Neuronal stem cell (in vitro differentiated cells): ENCODE measurements around the gene CAMK1.
A peak's percentile ranks its signal among the peaks of the same experiment; 100 is the strongest.

Experiments
- DNase-seq: peaks from one replicate; pipeline ENCODE4 v3.0.0-alpha.2; 2013; ENCODE audit warnings: low spot score
- H2AFZ ChIP-seq: one replicate; pipeline ENCODE4 v1.6.1; 2013; ENCODE audit warnings: mild to moderate bottlenecking, low read length, inconsistent platforms
- H2AK5ac ChIP-seq: 2 replicates; pipeline ENCODE4 v1.6.1; 2013; ENCODE audit warnings: low read depth, mild to moderate bottlenecking, inconsistent platforms, low read length, moderate library complexity, mixed read lengths
- H2BK120ac ChIP-seq: 2 replicates; pipeline ENCODE4 v1.6.1; 2013; ENCODE audit warnings: low read depth, mild to moderate bottlenecking, inconsistent platforms, low read length, moderate library complexity, mixed read lengths
- H2BK12ac ChIP-seq: one replicate; pipeline ENCODE4 v1.6.1; 2013; ENCODE audit warnings: low read length, inconsistent platforms
- H2BK15ac ChIP-seq: 2 replicates; pipeline ENCODE4 v1.6.1; 2013; ENCODE audit warnings: mild to moderate bottlenecking, low read length, inconsistent platforms, mixed read lengths
- H2BK5ac ChIP-seq: one replicate; pipeline ENCODE4 v1.6.1; 2013; ENCODE audit warnings: inconsistent platforms, mild to moderate bottlenecking, low read length, moderate library complexity
- H3K14ac ChIP-seq: one replicate; pipeline ENCODE4 v1.6.1; 2013; ENCODE audit warnings: low read length, inconsistent platforms
- H3K18ac ChIP-seq: 2 replicates; pipeline ENCODE4 v1.6.1; 2013; ENCODE audit warnings: low read length, inconsistent platforms
- H3K23ac ChIP-seq: 2 replicates; pipeline ENCODE4 v1.6.1; 2013; ENCODE audit warnings: low read depth, mild to moderate bottlenecking, mixed read lengths, low read length, inconsistent platforms; ENCODE audit not compliant: poor library complexity
- H3K27ac ChIP-seq: replicated peaks from 3 replicates; pipeline ENCODE4 v1.5.1; 2013; ENCODE audit warnings: low read length, inconsistent platforms
- H3K27me3 ChIP-seq, 3 experiments: 2 replicates each; pipeline ENCODE4 v1.6.1; 2013; ENCODE audit warnings: low read length in 3 of 3, mild to moderate bottlenecking in 2 of 3, inconsistent platforms in 1 of 3, low read depth in 1 of 3, mixed read lengths in 1 of 3, moderate library complexity in 1 of 3; ENCODE audit not compliant: control insufficient read depth in 3 of 3, insufficient read depth in 3 of 3
- H3K36me3 ChIP-seq, 2 donors: replicated peaks in 1 of 2; 2 replicates each; pipeline ENCODE4 v1.6.1; 2013; ENCODE audit warnings: low read length in 2 of 2; ENCODE audit not compliant: control insufficient read depth in 2 of 2, insufficient read depth in 2 of 2
- H3K4ac ChIP-seq: 2 replicates; pipeline ENCODE4 v1.6.1; 2013; ENCODE audit warnings: inconsistent platforms, mild to moderate bottlenecking, low read length, moderate library complexity
- H3K4me1 ChIP-seq, 2 donors: 1 replicate in 1 of 2; 2 replicates in 1 of 2; pipeline ENCODE4 v1.6.1; 2013; ENCODE audit warnings: low read length in 2 of 2, low read depth in 1 of 2; ENCODE audit not compliant: control insufficient read depth in 2 of 2, insufficient read depth in 1 of 2
- H3K4me2 ChIP-seq: one replicate; pipeline ENCODE4 v1.6.1; 2013; ENCODE audit warnings: mild to moderate bottlenecking, low read length, inconsistent platforms; ENCODE audit not compliant: insufficient read depth, poor library complexity, severe bottlenecking
- H3K4me3 ChIP-seq, 2 donors: 2 replicates each; pipeline ENCODE4 v1.5.1; 2013; ENCODE audit warnings: low read length in 2 of 2, mild to moderate bottlenecking in 2 of 2, inconsistent platforms in 1 of 2, moderate library complexity in 1 of 2
- H3K79me1 ChIP-seq: one replicate; pipeline ENCODE4 v1.6.1; 2013; ENCODE audit warnings: low read depth, mild to moderate bottlenecking, inconsistent platforms, low read length, moderate library complexity
- H3K9ac ChIP-seq: one replicate; pipeline ENCODE4 v1.6.1; 2013; ENCODE audit warnings: mild to moderate bottlenecking, low read depth, low read length, inconsistent platforms; ENCODE audit not compliant: poor library complexity
- H3K9me3 ChIP-seq, 2 donors: replicated peaks in 1 of 2; 2 replicates each; pipeline versions ENCODE3 to v1.6.1; 2013; ENCODE audit warnings: low read length in 2 of 2, mild to moderate bottlenecking in 2 of 2, inconsistent platforms in 1 of 2, low read depth in 1 of 2, mixed read lengths in 1 of 2, moderate library complexity in 1 of 2; ENCODE audit not compliant: control insufficient read depth in 2 of 2, insufficient read depth in 1 of 2
- H4K8ac ChIP-seq: one replicate; pipeline ENCODE4 v1.6.1; 2013; ENCODE audit warnings: low read depth, mild to moderate bottlenecking, inconsistent platforms, low read length, moderate library complexity
- H4K91ac ChIP-seq: one replicate; pipeline ENCODE4 v1.6.1; 2013; ENCODE audit warnings: low read length, low read depth, mild to moderate bottlenecking, inconsistent platforms; ENCODE audit not compliant: poor library complexity
- WGBS, 2 donors: extraction: QIAGEN DNeasy Blood & Tissue Kit; methylation state at CpG; one replicate each; pipeline ENCODE4 v1.1.7; 2013; ENCODE audit warnings: missing lambda C conversion rate in 2 of 2, mixed read lengths in 1 of 2; ENCODE audit not compliant: insufficient read length in 2 of 2, insufficient replicate concordance in 1 of 2; ENCODE audit errors: extremely low coverage in 2 of 2; 5-methylcytosine and 5-hydroxymethylcytosine counted together

The CAMK1 gene

DNA sequence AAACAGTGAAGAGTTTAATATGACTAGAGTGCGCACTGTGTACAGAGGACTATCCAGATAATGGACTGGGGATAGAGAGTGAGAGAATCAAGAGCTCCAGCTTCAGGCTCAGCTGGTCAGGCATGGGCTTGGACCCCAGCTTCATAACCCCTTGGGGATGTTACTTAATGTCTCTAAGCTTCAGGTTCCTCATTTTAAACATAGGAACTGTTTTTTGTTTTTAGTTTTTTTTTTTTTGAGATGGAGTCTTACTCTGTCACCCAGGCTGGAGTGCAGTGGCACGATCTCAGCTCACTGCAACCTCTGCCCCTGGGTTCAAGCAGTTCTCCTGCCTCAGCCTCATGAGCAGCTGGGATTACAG, 48.1 kb downstream of the CAMK1 start:
- no peak overlapping the region for H4K8ac ChIP-seq
- peaks cover 0 to 2% (median 0%) of the 10 kb centered on the region in 3 experiments for H3K27me3 ChIP-seq
- H2BK15ac ChIP-seq, result no peak overlapping the region
- no peak overlapping the region for H2BK12ac ChIP-seq
- no peaks in the 10 kb centered on the region for H3K9me3 ChIP-seq
- H3K9ac ChIP-seq, result no peak overlapping the region
- no CpG with 5 or more reads among the region's 2 CpGs for WGBS, 2 donors
- H2AFZ ChIP-seq, result peak overlapping the region; percentile 45
- no peak overlapping the region for H3K14ac ChIP-seq
- DNase-seq, result no peak
- H3K4me3 ChIP-seq, result no peak overlapping the region
- H3K4me1 ChIP-seq, result peaks cover 0 to 4% of the 10 kb centered on the region in 2 donors
- no peaks in the 10 kb centered on the region for H3K36me3 ChIP-seq
- H3K4me2 ChIP-seq, result no peak overlapping the region
- H3K18ac ChIP-seq, result no peak overlapping the region
- H3K4ac ChIP-seq, result no peak overlapping the region
- H3K23ac ChIP-seq, result no peak overlapping the region
- no peaks in the 10 kb centered on the region for H3K79me1 ChIP-seq
- H2AK5ac ChIP-seq, result no peak overlapping the region
- no peak overlapping the region for H2BK120ac ChIP-seq
- no peak overlapping the region for H3K27ac ChIP-seq
- no peak overlapping the region for H2BK5ac ChIP-seq
- H4K91ac ChIP-seq, result no peak overlapping the region

DNA sequence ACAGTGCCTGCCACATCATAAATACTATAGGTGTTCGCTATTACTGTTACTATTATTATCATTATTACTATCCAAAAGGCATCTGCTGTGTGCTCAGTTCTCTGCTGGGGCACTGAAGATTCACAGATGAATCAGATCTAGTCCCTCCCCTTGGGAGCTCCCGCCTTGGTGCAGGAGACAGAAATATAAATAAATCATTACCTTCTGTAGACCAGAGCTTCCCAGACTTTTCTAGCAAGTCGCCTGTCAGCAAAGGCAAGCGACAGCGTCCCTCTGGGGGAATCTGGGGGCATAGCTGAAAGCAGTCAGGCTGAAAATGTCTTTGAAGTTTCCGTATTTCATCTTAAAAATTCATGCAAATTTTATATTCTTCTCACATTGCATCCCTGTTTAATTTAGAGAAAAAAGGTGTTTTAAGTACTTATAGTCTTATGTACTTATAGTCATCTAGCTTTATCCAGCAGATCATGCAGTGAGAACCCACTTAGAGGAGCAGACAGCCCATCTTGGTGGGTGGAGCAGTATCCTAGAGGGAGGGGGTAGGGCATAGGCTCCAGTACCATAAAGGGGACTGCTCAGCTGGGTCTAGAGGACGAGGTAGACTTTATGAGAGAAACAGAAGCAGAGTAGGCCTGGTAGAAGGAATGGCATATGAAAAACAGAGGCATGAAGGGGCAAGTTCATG, 48.6 kb downstream of the CAMK1 start:
- no peak overlapping the region for H2BK5ac ChIP-seq
- no peak overlapping the region for H2AK5ac ChIP-seq
- no peaks in the 10 kb centered on the region for H3K9me3 ChIP-seq
- H3K36me3 ChIP-seq, result no peaks in the 10 kb centered on the region
- no peak overlapping the region for H3K27ac ChIP-seq
- no peak overlapping the region for H2BK12ac ChIP-seq
- H3K14ac ChIP-seq, result no peak overlapping the region
- H3K4me3 ChIP-seq, result no peak overlapping the region
- no peak overlapping the region for H3K4me2 ChIP-seq
- no peak overlapping the region for H4K91ac ChIP-seq
- no peak overlapping the region for H3K9ac ChIP-seq
- no peak overlapping the region for H4K8ac ChIP-seq
- no peak overlapping the region for H2BK120ac ChIP-seq
- H3K23ac ChIP-seq, result no peak overlapping the region
- WGBS, 2 donors, result no CpG with 5 or more reads among the region's 7 CpGs
- peak overlapping the region; percentile 45 for H2AFZ ChIP-seq
- no peak overlapping the region for H3K4ac ChIP-seq
- no peak for DNase-seq
- no peak overlapping the region for H3K18ac ChIP-seq
- H3K27me3 ChIP-seq, result peaks cover 0 to 3% (median 0%) of the 10 kb centered on the region in 3 experiments
- H3K79me1 ChIP-seq, result no peaks in the 10 kb centered on the region
- no peak overlapping the region for H2BK15ac ChIP-seq
- H3K4me1 ChIP-seq, result peaks cover 0 to 4% of the 10 kb centered on the region in 2 donors

DNA sequence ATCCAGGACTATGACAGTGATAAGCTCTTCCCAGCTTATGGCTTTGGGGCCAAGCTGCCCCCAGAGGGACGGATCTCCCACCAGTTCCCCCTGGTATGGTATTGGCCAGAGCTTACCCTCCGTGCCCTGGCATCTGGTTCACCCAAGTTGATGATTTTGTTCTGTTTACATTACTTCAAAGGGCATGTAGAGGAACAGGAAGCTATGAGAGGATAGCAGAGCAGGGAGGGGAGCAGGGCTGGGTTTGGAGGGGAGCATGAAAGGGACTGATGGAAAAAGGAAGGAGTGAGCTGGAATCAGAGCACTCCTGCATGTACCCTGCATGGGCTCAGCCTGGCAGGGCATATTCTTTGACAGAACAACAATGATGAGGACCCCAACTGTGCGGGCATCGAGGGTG, 51.6 kb downstream of the CAMK1 start:
- Histone ChIP-seq H2AK5ac (no peak overlapping the region), H3K4ac (no peak overlapping the region), H4K91ac (no peak overlapping the region), H2AFZ (no peak overlapping the region), H3K9ac (no peak overlapping the region), H3K4me3 (peak overlapping the region in 1 of 2 donors; percentile 24), H3K14ac (no peak overlapping the region), H2BK12ac (no peak overlapping the region), H3K18ac (no peak overlapping the region), H3K9me3 (no peaks in the 10 kb centered on the region), H3K4me1 (peaks cover 2 to 4% of the 10 kb centered on the region in 2 donors), H3K23ac (no peak overlapping the region), H3K36me3 (no peaks in the 10 kb centered on the region), H3K79me1 (no peaks in the 10 kb centered on the region), H4K8ac (no peak overlapping the region), H3K4me2 (no peak overlapping the region), H3K27me3 (peaks cover 0 to 2% (median 0%) of the 10 kb centered on the region in 3 experiments), H2BK15ac (no peak overlapping the region), H2BK120ac (no peak overlapping the region), H3K27ac (no peak overlapping the region), H2BK5ac (no peak overlapping the region)
- WGBS, 2 donors, result no CpG with 5 or more reads among the region's 4 CpGs
- DNase-seq, result no peak

DNA sequence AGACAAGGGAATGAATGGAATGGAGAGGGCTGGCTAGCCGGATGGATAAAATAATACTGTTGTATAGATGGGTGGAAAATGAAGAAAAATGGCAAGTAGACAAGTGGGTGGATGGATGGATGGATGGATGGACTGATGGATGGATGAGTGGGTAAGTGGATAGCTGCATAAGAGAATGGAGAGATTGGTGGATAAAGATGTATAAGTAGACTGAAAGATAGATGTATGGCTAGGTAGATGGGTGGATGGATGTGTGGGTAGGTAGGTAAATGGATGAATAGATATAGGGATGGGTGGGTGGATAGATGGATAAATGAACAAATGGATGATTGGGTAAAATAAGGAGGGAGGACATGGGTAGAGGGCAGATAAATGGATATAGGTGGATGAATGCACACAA, 52.2 kb downstream of the CAMK1 start:
- H3K79me1 ChIP-seq, result no peaks in the 10 kb centered on the region
- no peak overlapping the region for H3K9ac ChIP-seq
- DNase-seq, result no peak
- H3K4me2 ChIP-seq, result no peak overlapping the region
- no peak overlapping the region for H2BK15ac ChIP-seq
- H3K4ac ChIP-seq, result no peak overlapping the region
- no peak overlapping the region for H3K14ac ChIP-seq
- WGBS, 2 donors, result no CpG with 5 or more reads among the region's 1 CpG
- H3K4me3 ChIP-seq, result no peak overlapping the region
- no peaks in the 10 kb centered on the region for H3K36me3 ChIP-seq
- H2BK120ac ChIP-seq, result no peak overlapping the region
- H3K27me3 ChIP-seq, result peaks cover 0 to 4% (median 3%) of the 10 kb centered on the region in 3 experiments
- H3K23ac ChIP-seq, result no peak overlapping the region
- no peak overlapping the region for H2AFZ ChIP-seq
- H3K18ac ChIP-seq, result no peak overlapping the region
- no peak overlapping the region for H2BK12ac ChIP-seq
- no peak overlapping the region for H2BK5ac ChIP-seq
- no peak overlapping the region for H4K8ac ChIP-seq
- H3K4me1 ChIP-seq, result peaks cover 2 to 4% of the 10 kb centered on the region in 2 donors
- no peak overlapping the region for H2AK5ac ChIP-seq
- H3K27ac ChIP-seq, result no peak overlapping the region
- H3K9me3 ChIP-seq, result no peaks in the 10 kb centered on the region
- no peak overlapping the region for H4K91ac ChIP-seq
